ENCODE measurements around the gene VWA5B2.

DNA sequence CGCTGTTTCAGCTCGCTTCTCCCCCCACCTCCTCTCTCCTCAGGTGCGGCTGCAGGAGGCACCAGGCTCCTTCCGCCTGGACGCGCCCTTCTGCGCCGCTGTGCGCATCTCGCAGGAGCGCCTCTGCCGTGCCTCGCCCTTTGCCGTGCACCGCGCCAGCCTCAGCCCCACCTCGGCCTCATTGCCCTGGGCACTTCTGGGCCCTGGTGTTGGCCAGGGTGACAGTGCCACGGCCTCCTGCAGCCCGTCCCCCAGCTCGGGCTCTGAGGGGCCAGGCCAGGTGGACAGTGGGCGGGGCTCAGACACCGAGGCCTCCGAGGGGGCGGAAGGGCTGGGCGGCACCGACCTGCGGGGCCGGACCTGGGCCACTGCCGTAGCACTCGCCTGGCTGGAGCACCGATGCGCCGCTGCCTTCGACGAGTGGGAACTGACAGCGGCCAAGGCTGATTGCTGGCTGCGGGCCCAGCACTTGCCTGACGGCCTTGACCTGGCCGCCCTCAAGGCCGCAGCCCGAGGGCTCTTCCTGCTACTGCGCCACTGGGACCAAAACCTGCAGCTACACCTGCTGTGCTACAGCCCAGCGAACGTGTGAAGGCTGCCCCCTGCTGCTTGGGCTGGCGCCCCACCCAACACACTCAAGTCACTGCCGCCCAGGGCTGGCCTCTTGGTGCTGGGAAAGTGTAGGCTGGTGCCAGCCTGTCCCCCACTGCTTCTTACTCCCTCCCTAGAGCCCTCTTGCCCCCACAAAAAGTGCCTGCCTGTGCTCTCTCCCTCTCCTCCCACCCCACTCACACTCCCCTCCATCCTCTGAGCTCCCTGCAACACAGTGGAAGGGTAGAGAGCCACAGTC, 12.3 kb downstream of the VWA5B2 start:
- peak in 11 of 12 donors; percentile 29 to 61 (median 46) for TF ChIP-seq CTCF (IDR thresholded peaks at IDR 0.05)
- no peak for TF ChIP-seq POLR2A (IDR thresholded peaks at IDR 0.05)
